Caco-2 (cell line): ENCODE data around the gene PVRIG. TPM values are rescaled to one million over a fixed set of nuclear protein-coding genes. Genes with fewer than 3 reads are reported as not detected.

Experiments
- BruUV-seq: library from RNA; stranded (reverse); fragments of 400-500 nt; replicated peaks from 2 replicates; lab custom pipeline; 2021; lab: Mats Ljungman, UMichigan
- CTCF ChIA-PET: fragments of 300-600 bp; sonication (Branson Sonifier 250); formaldehyde crosslinking; loops from one replicate; lab custom pipeline; 2022; ENCODE audit warnings: antibody characterized with exemption; lab: Charles Lee
- POLR2A ChIA-PET: fragments of 300-600 bp; sonication (Branson Sonifier 250); formaldehyde crosslinking; loops from one replicate; lab custom pipeline; 2022; ENCODE audit warnings: antibody characterized with exemption; lab: Charles Lee
- DNase-seq, 2 experiments: peaks; one replicate each; pipeline versions ENCODE4 v3.0.0 to v3.0.0-alpha.2; 2020 to 2022
- H3K27me3 ChIP-seq: replicated peaks from 2 replicates; pipeline ENCODE4 v1.6.0; 2011; ENCODE audit warnings: low read length; ENCODE audit not compliant: control insufficient read depth, insufficient read depth
- H3K36me3 ChIP-seq: 2 replicates; pipeline ENCODE4 v1.5.1; 2011; ENCODE audit warnings: low read length; ENCODE audit not compliant: control insufficient read depth, insufficient read depth
- H3K4me1 ChIP-seq: fragments of 250-450 bp; sonication (Bioruptor Pico); 2 replicates; pipeline ENCODE4 v1.5.1; 2020; ENCODE audit warnings: mild to moderate bottlenecking
- H3K4me3 ChIP-seq: 2 replicates; pipeline ENCODE4 v1.5.1; 2011; ENCODE audit warnings: low read depth, mild to moderate bottlenecking, control low read depth, low read length
- H3K9me3 ChIP-seq: fragments of 250-450 bp; sonication (Bioruptor Pico); 2 replicates; pipeline ENCODE4 v1.5.1; 2020; ENCODE audit warnings: mild to moderate bottlenecking, moderate library complexity
- H3K27ac Mint-ChIP-seq: one replicate; pipeline ENCODE4 v1.8.0; 2022; ENCODE audit warnings: mixed read lengths; ENCODE audit not compliant: unreplicated experiment
- H3K27me3 Mint-ChIP-seq: one replicate; pipeline ENCODE4 v1.8.0; 2022; ENCODE audit warnings: mixed read lengths; ENCODE audit not compliant: insufficient read depth, unreplicated experiment
- H3K36me3 Mint-ChIP-seq: one replicate; pipeline ENCODE4 v1.8.0; 2022; ENCODE audit warnings: mild to moderate bottlenecking, mixed read lengths; ENCODE audit not compliant: insufficient read depth, unreplicated experiment
- H3K4me1 Mint-ChIP-seq: one replicate; pipeline ENCODE4 v1.8.0; 2022; ENCODE audit warnings: low read depth, mixed read lengths; ENCODE audit not compliant: unreplicated experiment
- H3K4me3 Mint-ChIP-seq: one replicate; pipeline ENCODE4 v1.8.0; 2022; ENCODE audit warnings: mild to moderate bottlenecking, moderate library complexity, mixed read lengths; ENCODE audit not compliant: unreplicated experiment
- H3K9me3 Mint-ChIP-seq: one replicate; pipeline ENCODE4 v1.8.0; 2022; ENCODE audit warnings: mixed read lengths; ENCODE audit not compliant: unreplicated experiment
- CTCF ChIP-seq, 2 experiments: fragments of 200-600 bp in 1 of 2; IDR thresholded peaks; 1 replicate in 1 of 2; 2 replicates in 1 of 2; pipeline versions ENCODE4 v1.5.1 to v1.8.0; 2011 to 2022; ENCODE audit warnings: antibody characterized with exemption in 1 of 2, control low read depth in 1 of 2, inconsistent platforms in 1 of 2, low read depth in 1 of 2, low read length in 1 of 2, mild to moderate bottlenecking in 1 of 2, moderate library complexity in 1 of 2; ENCODE audit not compliant: insufficient read depth in 1 of 2, severe bottlenecking in 1 of 2, unreplicated experiment in 1 of 2
- intact Hi-C: fragments of 100-400 bp; cut with micrococcal nuclease; formaldehyde crosslinking; loops from one replicate; pipeline ENCODE4 v1.10.0; 2022; ENCODE audit not compliant: unreplicated experiment
- total RNA-seq: library from RNA; stranded (reverse); gene quantifications from 2 replicates; pipeline ENCODE4 v1.2.3, GENCODE V29; 2022

PVRIG gene
- total RNA-seq, 1 experiment from 2014 or later = not detected

DNA sequence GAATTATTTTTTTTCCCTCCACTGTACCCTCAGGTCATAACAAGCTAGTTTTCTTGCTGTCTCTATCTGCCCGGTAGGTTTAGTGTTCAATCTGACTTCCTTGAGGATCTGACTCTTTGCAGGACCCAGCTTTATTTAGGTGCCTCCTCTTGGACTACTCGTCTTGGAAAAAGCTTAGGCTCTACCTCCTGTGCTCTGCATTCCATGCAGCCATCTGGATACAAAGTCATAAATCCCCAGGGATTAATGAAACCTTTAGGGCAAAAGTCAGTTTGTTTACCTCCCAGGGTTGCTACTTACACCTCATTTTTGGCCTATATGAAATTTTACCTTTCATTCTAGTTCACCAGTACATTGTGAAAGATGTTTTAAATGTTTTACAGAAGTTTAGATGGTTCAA is 34.0 kb upstream of the PVRIG start:
- H3K9me3 Mint-ChIP-seq = no peaks in the 10 kb centered on the region
- Histone ChIP-seq H3K4me1 (no peaks in the 10 kb centered on the region), H3K4me3 (no peak overlapping the region), H3K36me3 (no peaks in the 10 kb centered on the region), H3K9me3 (no peaks in the 10 kb centered on the region), H3K27me3 (no peaks in the 10 kb centered on the region)
- H3K27ac Mint-ChIP-seq = no peak overlapping the region
- CTCF ChIA-PET = interaction anchor here (0.7 to 0.9 kb wide), 2 partner anchors 17 to 51 kb away, joined by 3 to 4 read pairs; no protein-coding TSS in a partner anchor
- POLR2A ChIA-PET = no interaction called here
- no peak for TF ChIP-seq CTCF (IDR thresholded peaks at IDR 0.05; ENCODE audit: insufficient read depth in 1 of 2, low read depth in 1 of 2, low read length in 1 of 2, severe bottlenecking in 1 of 2, unreplicated experiment in 1 of 2)
- H3K4me3 Mint-ChIP-seq = no peak overlapping the region
- H3K4me1 Mint-ChIP-seq = peaks cover 21% of the 10 kb centered on the region
- no peaks in the 10 kb centered on the region for H3K27me3 Mint-ChIP-seq
- H3K36me3 Mint-ChIP-seq = peaks cover 4% of the 10 kb centered on the region
- no TSS peak for BruUV-seq
- no peak for DNase-seq
- intact Hi-C loops = no loop called here

DNA sequence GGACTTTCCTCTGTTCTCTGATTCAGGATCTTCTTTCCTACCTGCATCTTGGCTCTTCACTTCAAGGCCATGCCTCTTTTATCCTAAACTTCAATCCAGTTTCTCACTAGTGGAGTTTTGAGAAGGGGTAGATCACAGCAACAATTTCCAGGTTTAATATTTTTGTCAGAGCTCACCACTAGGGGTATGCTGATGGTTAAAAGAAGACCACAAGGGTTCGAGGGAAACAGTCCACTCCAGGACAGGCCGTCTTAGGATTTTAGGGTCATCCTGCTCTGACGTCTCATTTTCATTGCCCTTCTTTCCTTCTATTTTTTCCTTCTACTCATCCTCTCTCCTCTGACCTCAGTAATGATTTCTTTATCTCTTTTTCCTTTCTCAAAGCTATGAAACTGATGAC is 30.7 kb upstream of the PVRIG start:
- peaks cover 7% of the 10 kb centered on the region for H3K36me3 Mint-ChIP-seq
- Histone ChIP-seq H3K9me3 (no peaks in the 10 kb centered on the region), H3K4me1 (no peaks in the 10 kb centered on the region), H3K36me3 (no peaks in the 10 kb centered on the region), H3K4me3 (no peak overlapping the region), H3K27me3 (no peaks in the 10 kb centered on the region)
- CTCF ChIA-PET = interaction anchor here (0.5 to 1.4 kb wide), 8 partner anchors 11 to 351 kb away, joined by 3 to 5 read pairs (median 4); partner anchors contain the start of genes GAL3ST4 and STAG3
- H3K4me3 Mint-ChIP-seq = no peak overlapping the region
- no TSS peak for BruUV-seq
- no peaks in the 10 kb centered on the region for H3K9me3 Mint-ChIP-seq
- no peak overlapping the region for H3K27ac Mint-ChIP-seq
- DNase-seq = no peak
- intact Hi-C loops = no loop called here
- H3K4me1 Mint-ChIP-seq = peaks cover 21% of the 10 kb centered on the region
- TF ChIP-seq CTCF (IDR thresholded peaks at IDR 0.05; ENCODE audit: insufficient read depth in 1 of 2, low read depth in 1 of 2, low read length in 1 of 2, severe bottlenecking in 1 of 2, unreplicated experiment in 1 of 2) = no peak
- POLR2A ChIA-PET = no interaction called here
- H3K27me3 Mint-ChIP-seq = no peaks in the 10 kb centered on the region

DNA sequence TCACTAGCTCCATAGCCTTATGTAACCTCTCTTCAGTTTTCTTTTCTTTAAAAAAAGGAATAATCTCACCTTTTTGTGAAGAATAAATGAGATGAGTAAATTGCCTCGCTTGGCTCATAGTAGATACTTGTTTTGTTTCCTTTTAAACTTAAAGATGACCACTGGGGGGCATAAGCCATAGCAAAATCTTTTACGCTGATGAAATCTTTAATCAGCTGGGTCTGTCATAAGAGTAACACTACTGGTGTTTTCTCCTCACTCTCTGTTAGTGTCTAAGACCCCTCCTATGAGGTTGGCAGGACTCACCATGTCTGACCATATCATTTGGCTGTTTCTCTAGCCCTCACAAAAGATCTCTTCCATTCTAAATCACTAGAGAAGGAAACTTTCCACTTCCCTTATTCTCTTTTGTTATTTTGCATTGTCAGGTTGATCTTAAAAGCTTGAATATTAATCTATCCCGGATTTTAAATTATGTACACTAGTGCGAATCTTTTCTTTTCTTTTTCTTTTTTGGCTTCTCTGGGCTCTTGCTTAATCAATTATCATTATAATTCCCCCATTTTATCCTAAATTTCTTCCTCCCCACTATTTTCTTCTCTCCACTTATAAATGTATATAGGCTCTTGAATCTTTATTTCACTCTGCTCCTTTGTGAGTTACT is 29.6 kb upstream of the PVRIG start:
- Mint-ChIP-seq H3K4me1 (peaks cover 21% of the 10 kb centered on the region), H3K9me3 (no peaks in the 10 kb centered on the region), H3K4me3 (no peak overlapping the region), H3K27ac (peak overlapping the region; percentile 3), H3K27me3 (no peaks in the 10 kb centered on the region), H3K36me3 (peaks cover 9% of the 10 kb centered on the region)
- peak in 1 of 2 experiments; percentile 49 for DNase-seq
- H3K36me3 ChIP-seq = no peaks in the 10 kb centered on the region
- intact Hi-C loops = loop anchor here (1.0 kb wide), 1 partner anchor 10 kb away; no protein-coding TSS in a partner anchor
- CTCF ChIA-PET = interaction anchor here (0.5 to 0.9 kb wide), 5 partner anchors 10 to 217 kb away, joined by 3 to 8 read pairs (median 3); partner anchors contain the start of gene LAMTOR4
- POLR2A ChIA-PET = interaction anchor here (0.6 kb wide), 1 partner anchor 41 kb away, joined by 3 read pairs; the partner anchor contains the start of gene LAMTOR4
- H3K27me3 ChIP-seq = no peaks in the 10 kb centered on the region
- H3K4me1 ChIP-seq = no peaks in the 10 kb centered on the region
- no peaks in the 10 kb centered on the region for H3K9me3 ChIP-seq
- BruUV-seq = no TSS peak
- H3K4me3 ChIP-seq = no peak overlapping the region
- TF ChIP-seq CTCF (IDR thresholded peaks at IDR 0.05; ENCODE audit: insufficient read depth in 1 of 2, low read depth in 1 of 2, low read length in 1 of 2, severe bottlenecking in 1 of 2, unreplicated experiment in 1 of 2) = peak; percentile 31 to 52
